A549 treated with dexamethasone at 1 μM for 4 hours (cell line): ENCODE measurements around the gene GPX3. TPM values are rescaled to one million over a fixed set of nuclear protein-coding genes. Genes with fewer than 3 reads are reported as not detected.

Experiments
- total RNA-seq: library from RNA; stranded (reverse); fragments of 200-300 nt; extraction: Qiagen RNA extraction; gene quantifications from 5 replicates; pipeline ENCODE4 v1.2.3, GENCODE V29; 2022

GPX3 gene
- 16.7 to 20.3 TPM (median 17.5 TPM) in 5 replicates for total RNA-seq

GRCh38 chr5:151020304-151021110 is at the start of gene GPX3:
GPX3 (plus strand) TSS chr5:151020591; CDS start chr5:151020655, 64 bp downstream.

Other genes with a start within 250 kb of the GPX3 start
- gene SMIM3, start 241.8 kb upstream of the GPX3 start, total RNA-seq, result 18.6 to 26.2 TPM (median 19.6 TPM) in 5 replicates
- 0.07 to 0.14 TPM (median 0.09 TPM) in 4 of 5 replicates, not detected in the other for gene IRGM, start 174.1 kb upstream of the GPX3 start, total RNA-seq
- gene ZNF300, start 115.6 kb upstream of the GPX3 start, total RNA-seq, result 2.4 to 2.7 TPM (median 2.5 TPM) in 5 replicates
- 144 to 185 TPM (median 171 TPM) in 5 replicates for gene TNIP1, start 60.4 kb downstream of the GPX3 start, total RNA-seq
- 43.9 to 53.1 TPM (median 47.6 TPM) in 5 replicates for gene ANXA6, start 137.2 kb downstream of the GPX3 start, total RNA-seq
- 1.4 to 2.4 TPM (median 1.5 TPM) in 5 replicates for gene CCDC69, start 203.5 kb downstream of the GPX3 start, total RNA-seq
- gene GM2A, start 232.6 kb downstream of the GPX3 start, total RNA-seq, result 16.9 to 18.2 TPM (median 17.6 TPM) in 5 replicates